ENCODE measurements around the gene MAST2. TPM values are rescaled to one million over a fixed set of nuclear protein-coding genes. Genes with fewer than 3 reads are reported as not detected.
"Not testable (repeated sequence)": the region's sequence is repeated elsewhere in the genome, so short reads cannot be mapped to it uniquely, and the experiment has no call there.

The MAST2 gene
- total RNA-seq, 1 donor from 2014 or later = 34.2 TPM

DNA sequence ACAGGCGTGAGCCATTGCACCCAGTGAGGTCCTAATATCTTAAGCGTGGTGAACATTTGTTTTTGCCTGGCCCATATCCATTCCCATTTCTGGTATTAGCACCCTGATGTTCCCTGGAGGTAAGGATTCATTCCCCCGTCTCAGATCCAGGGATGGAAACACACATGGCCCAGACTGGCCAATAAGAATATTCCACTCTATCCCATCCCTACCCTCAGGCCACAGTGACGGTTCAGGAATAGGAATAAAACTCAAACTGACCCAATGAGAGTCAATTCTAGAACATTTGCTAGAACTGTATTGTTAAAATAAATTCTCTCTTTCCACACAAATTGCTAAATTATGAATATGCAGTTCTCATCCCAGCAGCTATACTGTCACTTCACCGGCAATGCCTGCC lies 252.9 kb downstream of the MAST2 start:
- no peak for DNase-seq (ENCODE audit: extremely low read depth, low read depth, low spot score)

DNA sequence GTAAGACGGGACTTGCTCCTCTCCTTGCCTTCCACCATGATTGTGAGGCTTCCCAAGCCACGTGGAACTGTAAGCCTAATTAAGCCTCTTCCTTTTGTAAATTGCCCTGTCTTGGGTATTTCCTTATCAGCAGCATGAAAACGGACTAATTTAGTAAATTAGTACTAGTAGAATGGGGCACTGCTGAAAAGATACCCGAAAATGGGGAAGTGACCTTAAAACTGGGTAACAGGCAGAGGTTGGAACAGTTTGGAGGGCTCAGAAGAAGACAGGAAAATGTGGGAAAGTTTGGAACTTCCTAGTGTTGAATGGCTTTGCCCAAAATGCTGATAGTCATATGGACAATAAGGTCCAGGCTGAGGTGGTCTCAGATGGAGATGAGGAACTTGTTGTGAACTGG lies 253.8 kb downstream of the MAST2 start:
- not testable (repeated sequence) for DNase-seq (ENCODE audit: extremely low read depth, low read depth, low spot score)

DNA sequence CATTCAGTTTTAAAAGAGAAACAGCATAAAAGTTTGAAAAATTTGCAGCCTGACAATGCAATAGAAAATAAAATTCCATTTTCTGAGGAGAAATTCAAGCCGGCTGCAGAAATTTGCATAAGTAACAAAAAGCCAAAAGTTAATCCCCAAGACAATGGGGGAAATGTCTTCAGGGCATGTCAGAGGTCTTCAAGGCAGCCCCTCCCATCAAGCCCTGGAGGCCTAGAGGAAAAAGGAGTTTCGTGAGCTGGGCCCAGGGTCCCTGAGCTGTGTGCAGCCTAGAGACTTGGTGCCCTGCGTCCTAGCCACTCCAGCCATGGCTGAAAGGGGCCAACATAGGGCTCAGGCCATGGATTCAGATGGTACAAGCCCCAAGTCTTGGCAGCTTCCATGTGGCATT lies 254.4 kb downstream of the MAST2 start:
- DNase-seq (ENCODE audit: extremely low read depth, low read depth, low spot score) = no peak

DNA sequence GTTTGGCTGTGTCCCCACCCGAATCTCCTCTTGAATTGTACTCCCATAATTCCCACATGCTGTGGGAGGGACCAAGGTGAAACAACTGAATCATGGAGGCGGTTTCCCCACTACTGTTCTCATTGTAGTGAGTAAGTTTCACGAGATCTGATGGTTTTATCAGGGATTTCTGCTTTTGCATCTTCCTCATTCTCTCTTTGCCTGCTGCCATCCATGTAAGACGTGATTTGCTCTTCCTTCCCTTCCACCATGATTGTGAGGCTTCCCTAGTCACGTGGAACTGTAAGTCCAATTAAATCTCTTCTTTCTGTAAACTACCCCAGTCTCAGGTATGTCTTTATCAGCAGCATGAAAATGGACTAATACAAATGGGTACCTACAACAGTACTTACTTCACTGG lies 255.5 kb downstream of the MAST2 start:
- no peak for DNase-seq (ENCODE audit: extremely low read depth, low read depth, low spot score)

DNA sequence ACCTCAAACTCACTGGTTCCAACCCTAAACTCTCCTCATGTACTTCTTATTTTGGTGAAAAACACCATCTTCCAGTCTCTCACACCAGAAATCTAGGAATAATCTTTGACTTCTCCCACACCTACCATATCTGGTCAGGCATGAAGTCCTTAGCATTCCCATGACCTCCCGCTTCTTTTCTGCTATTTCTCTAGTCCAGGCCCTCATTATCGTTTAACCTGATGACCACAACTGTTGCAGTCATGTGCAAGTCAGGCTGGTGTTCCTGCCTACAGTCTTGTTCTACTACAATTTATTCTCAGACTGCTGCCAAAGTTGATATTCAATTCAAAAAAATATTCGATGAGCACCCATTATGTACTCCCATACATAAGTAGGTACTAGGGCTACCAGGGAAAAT lies 257.7 kb downstream of the MAST2 start:
- no peak for DNase-seq (ENCODE audit: extremely low read depth, low read depth, low spot score)

DNA sequence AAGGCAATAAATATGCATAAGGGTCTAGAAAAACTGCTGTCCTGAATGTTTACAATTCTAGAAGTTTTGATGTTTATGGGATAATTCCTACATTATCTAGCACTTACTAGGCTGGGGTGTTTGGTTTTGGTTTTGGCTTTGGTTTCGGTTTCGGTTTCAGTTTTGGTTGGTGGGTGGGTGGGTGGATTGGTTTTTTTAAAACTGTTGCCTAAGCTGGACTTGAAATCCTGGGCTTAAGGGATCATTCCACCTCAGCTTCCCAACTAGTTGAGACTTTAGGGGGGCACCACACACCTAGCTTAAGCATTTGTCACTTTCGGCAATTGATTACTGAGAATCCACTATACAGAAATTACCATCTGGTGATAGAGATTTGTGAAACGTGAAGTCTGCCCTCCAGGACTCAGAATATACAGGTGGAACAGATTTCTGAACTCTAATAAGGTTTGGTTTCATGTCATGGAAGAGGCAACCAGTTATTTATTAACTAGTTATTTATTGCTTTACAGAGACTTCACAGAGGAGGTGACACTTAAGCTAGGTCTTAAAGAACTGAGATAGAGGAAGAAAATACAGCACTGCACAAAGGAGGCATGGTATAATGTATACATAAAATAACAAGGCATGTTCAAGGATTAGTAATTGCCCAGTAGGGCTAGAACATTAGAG lies 259.4 kb downstream of the MAST2 start:
- no peak for DNase-seq (ENCODE audit: extremely low read depth, low read depth, low spot score)

DNA sequence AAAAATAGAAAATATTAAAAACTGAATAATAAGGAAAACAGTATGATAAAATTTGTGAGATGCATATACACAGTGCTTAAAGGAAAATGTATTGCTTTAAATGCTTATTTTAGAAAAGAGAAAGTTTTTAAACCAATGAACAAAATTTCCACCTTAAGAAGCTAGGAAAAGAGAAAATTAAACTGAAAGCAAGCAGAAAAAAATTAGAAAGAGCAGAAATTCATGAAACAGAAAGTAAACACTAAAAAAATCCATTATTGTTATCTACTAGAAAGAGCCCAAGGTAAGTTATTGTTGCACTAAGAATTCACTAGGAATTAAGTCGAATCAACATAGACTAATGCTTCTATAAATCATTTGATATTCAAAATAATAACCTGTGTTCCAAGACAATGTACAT lies 261.3 kb downstream of the MAST2 start:
- no peak for DNase-seq (ENCODE audit: extremely low read depth, low read depth, low spot score)

DNA sequence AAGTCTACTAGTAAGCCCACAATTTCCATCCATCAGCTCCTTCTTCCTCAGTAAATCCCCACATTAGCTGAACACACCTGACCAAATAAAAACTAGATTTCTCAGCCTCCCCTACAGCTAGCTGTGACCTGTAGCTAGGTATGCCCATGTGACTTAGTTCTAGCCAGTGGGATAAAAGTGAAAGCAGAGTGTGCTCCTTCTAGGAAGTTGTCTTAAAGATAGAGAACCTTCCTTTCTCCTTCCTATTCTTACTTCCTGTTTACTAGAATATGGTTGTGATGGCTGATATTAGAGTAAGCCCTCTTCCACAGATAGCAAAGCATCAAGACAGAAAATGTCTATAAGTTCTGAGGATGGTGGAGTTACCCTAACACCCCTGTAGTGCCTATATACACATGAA lies 262.0 kb downstream of the MAST2 start:
- no peak for DNase-seq (ENCODE audit: extremely low read depth, low read depth, low spot score)

DNA sequence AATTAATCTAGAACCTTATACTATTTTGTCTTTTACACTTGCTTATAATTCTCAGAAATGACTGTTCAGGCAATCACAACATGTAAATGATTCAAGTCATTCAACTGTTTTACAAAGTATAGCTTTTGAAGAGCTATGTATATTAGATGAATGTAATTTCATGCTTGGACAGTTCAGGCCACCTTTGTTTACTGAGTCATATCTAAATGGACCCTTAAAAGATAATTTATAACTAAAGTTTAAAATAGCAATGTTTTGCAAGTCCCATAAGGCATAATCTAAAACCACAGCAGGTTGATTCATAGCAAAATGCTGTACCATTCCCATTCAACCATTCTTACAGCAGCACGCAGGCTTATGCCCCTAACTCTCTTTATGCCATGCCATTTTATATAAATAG lies 264.2 kb downstream of the MAST2 start:
- DNase-seq (ENCODE audit: extremely low read depth, low read depth, low spot score) = no peak

DNA sequence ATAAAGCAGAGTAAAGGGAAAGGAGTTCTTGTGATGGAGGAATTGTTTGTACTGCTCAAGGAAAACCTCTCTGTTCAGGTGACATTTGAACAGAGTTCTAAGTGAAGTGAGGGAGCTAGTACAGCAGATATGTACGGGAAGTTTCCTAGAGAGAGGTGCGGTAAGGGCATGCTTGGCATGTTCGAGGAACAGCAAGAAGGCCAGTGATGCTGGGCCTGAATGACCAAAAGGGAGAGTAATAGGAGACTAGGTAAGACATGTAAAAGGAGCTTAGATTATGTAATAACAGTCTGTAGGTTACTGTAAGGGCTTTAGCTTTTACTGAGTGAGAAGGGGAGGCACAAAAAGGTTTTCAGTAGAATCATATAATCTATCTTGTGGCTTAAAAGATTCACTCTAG lies 265.1 kb downstream of the MAST2 start:
- no peak for DNase-seq (ENCODE audit: extremely low read depth, low read depth, low spot score)

DNA sequence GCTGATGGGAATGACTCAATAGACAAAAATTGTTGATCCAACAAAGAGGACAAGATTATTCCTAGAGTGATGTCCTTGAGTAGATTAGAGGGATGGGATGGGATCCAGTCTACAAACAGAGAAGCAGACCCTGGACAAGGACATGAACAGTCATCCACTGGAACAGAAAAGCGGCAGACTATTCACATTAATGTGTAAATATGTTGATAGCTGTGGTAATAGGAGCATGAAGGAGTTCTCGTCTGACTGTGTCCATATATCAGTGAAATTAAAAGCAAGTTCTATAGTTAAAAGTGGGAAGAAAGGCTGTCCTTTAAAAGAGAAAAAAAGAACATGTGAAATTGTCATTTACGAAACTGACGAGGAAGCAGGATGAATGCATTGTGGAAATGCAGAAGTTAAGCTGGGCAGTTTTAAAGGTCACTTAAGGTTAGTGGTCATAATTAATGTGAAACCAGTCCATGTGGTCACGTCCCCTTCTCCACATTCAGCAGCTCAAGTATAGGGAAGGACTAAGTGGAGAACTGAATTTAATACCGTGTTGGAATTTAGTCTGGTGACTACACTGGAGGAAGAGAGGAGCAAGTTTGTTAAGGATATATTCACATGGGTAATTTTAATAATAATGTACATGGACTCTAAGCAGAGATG lies 266.9 kb downstream of the MAST2 start:
- DNase-seq (ENCODE audit: extremely low read depth, low read depth, low spot score) = no peak

DNA sequence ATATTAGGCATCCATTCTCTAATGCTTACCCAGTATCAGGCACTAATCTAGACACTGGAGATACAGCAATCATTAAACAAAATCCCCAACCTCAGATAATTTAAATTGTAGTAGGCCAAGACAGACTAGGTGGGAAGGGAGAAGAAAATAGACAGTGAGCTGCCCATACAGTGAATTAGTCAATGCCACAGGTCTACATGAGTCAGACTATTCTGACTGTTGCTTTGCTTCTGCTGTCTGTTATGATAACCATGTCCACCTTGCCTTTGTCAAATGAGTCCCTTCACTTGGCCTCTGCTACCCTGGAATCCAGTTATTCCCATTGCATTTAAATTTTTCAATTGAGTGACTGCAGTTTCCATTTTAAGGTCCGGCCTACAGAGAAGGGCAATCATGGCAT lies 269.6 kb downstream of the MAST2 start:
- DNase-seq (ENCODE audit: extremely low read depth, low read depth, low spot score) = no peak

DNA sequence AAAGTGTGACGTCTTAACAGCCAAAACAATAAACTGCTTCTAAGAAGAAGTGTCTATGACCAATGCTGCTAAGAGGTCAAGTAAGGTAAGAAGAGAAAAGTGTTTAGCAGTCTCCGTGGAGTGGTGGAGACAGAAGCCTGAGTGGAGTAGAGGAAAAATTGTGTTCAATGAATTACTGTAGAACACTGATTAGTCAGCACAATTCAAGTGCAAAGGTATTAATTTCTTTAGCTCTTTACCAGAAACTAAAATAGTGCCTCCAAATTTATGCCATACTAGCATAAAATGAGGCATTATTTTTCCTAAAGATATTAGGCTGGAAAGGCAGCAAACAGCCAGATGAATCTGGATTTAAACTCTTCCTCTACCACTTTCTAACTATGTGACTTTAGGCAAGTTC lies 272.9 kb downstream of the MAST2 start:
- no peak for DNase-seq (ENCODE audit: extremely low read depth, low read depth, low spot score)

DNA sequence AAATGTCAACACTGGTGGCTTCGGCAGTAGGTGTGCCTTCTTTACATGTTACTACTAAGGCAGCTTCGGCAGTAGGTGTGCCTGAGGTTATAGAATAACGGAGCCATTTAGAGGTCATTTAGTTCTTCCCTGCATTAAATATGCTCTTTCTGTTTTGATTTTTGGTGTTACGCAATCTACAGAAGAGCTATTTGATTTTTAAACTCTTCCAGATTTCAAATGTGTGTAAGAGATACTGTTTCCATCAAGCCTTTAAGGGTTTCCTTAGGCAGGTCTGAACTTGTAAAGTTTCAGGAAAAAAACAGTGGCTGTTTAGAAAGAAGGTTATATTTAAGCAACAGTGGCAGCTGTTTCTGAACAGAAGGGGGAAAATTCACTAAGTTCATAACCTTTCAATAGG lies 274.2 kb downstream of the MAST2 start:
- no peak for DNase-seq (ENCODE audit: extremely low read depth, low read depth, low spot score)

DNA sequence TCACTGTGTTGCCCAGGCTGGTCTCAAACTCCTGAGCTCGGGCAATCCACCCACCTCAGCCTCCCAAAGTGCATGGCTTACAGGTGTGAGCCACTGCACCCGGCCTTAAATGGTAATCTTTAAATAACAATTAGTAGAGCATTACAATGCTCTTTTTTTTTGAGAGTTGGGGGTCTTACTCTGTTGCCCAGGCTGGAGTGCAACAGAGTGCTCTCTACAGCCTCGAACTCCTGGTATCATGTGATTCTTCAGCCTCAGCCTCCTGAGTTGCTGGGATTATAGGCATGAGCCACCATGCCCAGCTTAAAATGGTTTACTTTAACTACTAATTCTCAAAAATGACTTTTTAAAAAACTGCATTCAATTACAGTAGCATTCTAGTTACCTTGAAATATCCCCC lies 276.8 kb downstream of the MAST2 start:
- no peak for DNase-seq (ENCODE audit: extremely low read depth, low read depth, low spot score)

DNA sequence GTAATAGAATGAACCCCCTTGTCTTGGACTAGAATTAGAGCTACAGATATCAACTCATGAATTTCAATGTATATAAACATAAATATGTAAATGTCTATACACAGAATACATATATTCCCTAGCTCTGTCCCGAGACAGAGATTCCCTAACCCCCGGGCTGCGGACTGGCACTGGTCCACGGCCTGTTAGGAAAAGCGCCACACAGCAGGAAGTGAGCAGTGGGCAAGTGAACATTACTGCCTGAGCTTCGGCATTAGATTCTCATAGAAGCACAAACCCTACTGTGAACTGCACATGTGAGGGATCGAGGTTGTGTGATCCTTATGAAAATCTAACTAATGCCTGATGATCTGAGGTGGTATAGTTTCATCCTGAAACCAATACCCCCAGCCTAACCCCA lies 277.8 kb downstream of the MAST2 start:
- no peak for DNase-seq (ENCODE audit: extremely low read depth, low read depth, low spot score)

DNA sequence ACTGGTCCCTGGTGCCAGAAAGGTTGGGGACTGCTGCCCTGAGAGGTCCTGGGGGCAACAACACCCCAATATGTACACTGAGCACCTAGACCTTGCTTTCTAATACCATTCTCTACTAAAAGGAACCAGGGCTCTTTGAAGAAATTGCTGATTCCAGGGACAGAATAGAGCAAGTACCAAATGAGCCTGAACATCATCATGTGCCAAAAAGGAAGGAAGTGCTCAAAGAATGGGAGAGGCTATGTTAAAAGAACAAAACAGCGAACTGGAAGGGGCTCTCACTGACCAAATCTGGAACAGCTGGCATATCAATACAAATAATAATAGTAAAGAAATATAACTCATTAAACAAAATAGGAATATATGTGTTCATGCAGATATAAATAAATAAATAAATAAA lies 278.2 kb downstream of the MAST2 start:
- no peak for DNase-seq (ENCODE audit: extremely low read depth, low read depth, low spot score)

DNA sequence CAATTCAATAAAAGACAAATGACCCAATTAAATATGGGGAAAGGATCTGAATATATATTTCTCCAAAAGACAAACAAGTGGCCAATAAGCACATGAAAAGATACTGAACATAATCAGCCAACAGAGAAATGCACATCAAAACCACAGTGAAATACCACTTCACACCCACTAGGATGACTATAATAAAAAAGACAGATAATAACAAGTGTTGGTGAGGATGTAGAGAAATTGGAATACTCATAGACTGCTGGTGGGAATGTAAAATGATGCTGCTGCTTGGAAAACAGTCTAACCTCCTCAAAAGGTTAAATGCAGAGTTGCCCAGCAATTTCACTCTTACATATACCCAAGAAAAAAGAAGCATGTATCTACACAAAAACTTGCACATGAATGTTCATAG lies 280.2 kb downstream of the MAST2 start:
- no peak for DNase-seq (ENCODE audit: extremely low read depth, low read depth, low spot score)

DNA sequence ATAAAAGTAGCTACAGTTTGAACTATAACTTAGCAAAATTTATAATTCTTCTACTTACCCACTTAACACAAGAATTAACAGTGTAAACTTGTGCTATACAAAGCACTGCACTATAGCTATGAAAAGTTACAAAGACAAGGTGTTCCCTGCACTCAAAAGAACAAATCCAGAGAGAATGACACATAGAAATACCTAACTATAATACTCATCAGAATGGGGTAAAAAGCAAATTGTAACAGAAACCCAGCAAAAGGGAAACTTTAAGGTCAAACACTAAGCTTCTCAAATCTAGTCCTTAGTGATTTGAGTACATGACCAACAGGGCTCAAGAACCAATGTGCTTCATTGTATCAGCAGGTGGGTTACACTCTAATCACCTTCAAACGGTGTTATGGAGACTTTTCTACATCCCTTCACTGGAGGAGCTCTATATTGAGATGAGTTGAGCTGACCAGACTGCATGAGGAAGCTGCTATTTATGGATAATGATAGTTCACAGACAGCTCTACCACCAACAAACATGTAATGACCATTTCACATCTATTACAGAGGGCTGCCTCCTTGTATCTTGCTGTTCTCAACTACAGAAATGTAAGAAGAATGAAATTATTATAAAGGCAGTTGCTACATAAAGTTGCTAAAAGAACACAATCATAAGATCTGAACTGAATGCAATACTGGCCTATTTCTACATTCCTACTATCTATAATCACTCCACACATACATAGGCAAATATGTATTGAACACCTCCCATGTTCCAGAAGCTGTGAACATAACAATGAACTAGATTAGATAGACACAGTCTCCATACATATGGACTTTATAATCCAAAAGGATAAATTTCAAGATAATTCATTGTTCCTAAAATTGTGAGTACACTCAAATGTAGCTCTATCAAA lies 281.4 kb downstream of the MAST2 start:
- DNase-seq (ENCODE audit: extremely low read depth, low read depth, low spot score) = no peak
